Muscle layer of duodenum (tissue), 2 donors: ENCODE measurements around the gene ATOSB.
A peak's percentile ranks its signal among the peaks of the same experiment; 100 is the strongest.

ENCODE experiments used
- H3K27ac ChIP-seq: one replicate; pipeline ENCODE4 v1.7.0; 2013; ENCODE audit warnings: mild to moderate bottlenecking, low read length
- H3K27me3 ChIP-seq: one replicate; pipeline ENCODE4 v1.7.0; 2013; ENCODE audit warnings: low read depth, mild to moderate bottlenecking, control low read depth, low read length
- H3K36me3 ChIP-seq, 2 donors: one replicate each; pipeline ENCODE4 v1.7.0; 2013; ENCODE audit warnings: low read length in 2 of 2, control low read depth in 1 of 2, mild to moderate bottlenecking in 1 of 2; ENCODE audit not compliant: insufficient read depth in 2 of 2, control insufficient read depth in 1 of 2
- H3K4me1 ChIP-seq, 2 donors: one replicate each; pipeline ENCODE4 v1.7.0; 2013; ENCODE audit warnings: low read length in 2 of 2, mild to moderate bottlenecking in 2 of 2, control low read depth in 1 of 2, moderate library complexity in 1 of 2; ENCODE audit not compliant: insufficient read depth in 2 of 2, control insufficient read depth in 1 of 2
- H3K4me3 ChIP-seq, 2 donors: one replicate each; pipeline ENCODE4 v1.7.0; 2013; ENCODE audit warnings: low read length in 2 of 2, low read depth in 1 of 2, mild to moderate bottlenecking in 1 of 2
- H3K9me3 ChIP-seq, 2 donors: one replicate each; pipeline ENCODE4 v1.7.0; 2013; ENCODE audit warnings: low read length in 2 of 2, control low read depth in 1 of 2, mild to moderate bottlenecking in 1 of 2; ENCODE audit not compliant: control insufficient read depth in 1 of 2
- donor health status: healthy.

Gene ATOSB

DNA sequence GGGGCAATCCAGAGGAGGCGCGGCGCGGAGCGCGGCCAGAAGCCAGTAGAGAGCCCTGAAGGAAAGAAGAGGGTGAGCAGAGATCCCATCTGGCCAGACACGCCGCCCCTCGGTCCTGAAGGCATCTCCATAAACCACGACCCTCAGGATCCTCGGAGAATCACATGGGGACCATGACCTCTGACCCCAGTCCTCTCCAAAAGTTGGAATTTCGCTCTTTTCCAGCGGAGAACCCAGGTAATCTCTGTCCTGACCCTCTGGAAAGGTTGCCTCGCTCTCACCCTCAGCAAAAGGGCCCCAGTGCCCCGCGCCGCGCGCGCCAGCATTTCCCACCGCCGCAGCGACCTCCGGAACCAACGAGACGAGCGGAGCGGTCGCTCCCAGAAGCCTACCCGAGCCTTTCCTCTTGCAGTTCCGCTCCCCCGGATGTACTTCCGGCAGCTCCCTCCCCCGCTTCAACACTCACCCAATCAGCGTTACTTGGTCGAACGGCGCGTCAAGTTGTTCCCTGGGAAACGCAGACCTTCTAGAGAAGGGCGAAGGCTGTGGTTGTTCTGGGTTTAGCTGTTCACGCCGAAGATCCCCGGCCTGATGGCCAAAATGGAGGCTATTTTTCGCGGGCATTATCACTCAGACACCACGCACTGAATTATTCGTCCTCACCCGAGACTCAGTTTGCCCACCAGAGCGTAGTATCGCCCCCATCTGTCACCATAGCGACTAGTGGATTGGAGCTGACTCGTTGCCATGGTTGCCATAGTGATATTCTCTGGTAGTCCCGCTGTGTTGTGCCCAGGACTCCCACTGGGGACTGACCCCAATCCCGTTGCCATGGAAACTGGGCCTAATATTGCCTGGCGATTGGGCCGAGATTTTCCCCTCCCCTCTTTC is 12.6 kb downstream of the ATOSB start, which contains the start of gene STOML2:
Gene STOML2, minus strand, starts transcription at position 363 of the 891 bp plus-strand sequence. Its CDS starts 37 bp downstream, at position 326.
- H3K4me1 ChIP-seq, result peaks cover 14 to 22% of the 10 kb centered on the region in 2 donors
- H3K36me3 ChIP-seq, result peaks cover 39 to 59% of the 10 kb centered on the region in 2 donors
- peak within 1 kb of the TSS; percentile 94 for H3K27ac ChIP-seq
- H3K4me3 ChIP-seq, result peak within 1 kb of the TSS; percentile 83 to 91
- H3K27me3 ChIP-seq, result no peaks in the 10 kb centered on the region
- no peaks in the 10 kb centered on the region for H3K9me3 ChIP-seq

DNA sequence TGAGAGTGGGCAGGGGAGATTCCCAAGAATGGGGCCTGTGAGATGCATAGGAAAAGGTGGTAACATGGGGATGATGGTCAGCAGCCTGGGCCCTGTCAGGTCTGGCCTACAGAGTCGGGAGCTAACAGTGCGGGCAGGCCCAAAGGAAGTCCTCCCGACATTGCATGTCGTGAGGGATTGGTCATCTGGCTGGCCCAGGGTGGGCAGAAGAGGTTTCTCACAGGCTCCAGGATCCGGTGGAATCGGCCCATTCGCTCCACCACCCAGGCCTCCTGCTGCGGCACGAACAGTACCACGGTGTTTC is 13.2 kb downstream of the ATOSB start:
- no peaks in the 10 kb centered on the region for H3K27me3 ChIP-seq
- no peaks in the 10 kb centered on the region for H3K9me3 ChIP-seq
- peaks cover 14 to 22% of the 10 kb centered on the region in 2 donors for H3K4me1 ChIP-seq
- peak overlapping the region; percentile 94 for H3K27ac ChIP-seq
- H3K4me3 ChIP-seq, result peak overlapping the region; percentile 83 to 91
- H3K36me3 ChIP-seq, result peaks cover 39 to 53% of the 10 kb centered on the region in 2 donors

DNA sequence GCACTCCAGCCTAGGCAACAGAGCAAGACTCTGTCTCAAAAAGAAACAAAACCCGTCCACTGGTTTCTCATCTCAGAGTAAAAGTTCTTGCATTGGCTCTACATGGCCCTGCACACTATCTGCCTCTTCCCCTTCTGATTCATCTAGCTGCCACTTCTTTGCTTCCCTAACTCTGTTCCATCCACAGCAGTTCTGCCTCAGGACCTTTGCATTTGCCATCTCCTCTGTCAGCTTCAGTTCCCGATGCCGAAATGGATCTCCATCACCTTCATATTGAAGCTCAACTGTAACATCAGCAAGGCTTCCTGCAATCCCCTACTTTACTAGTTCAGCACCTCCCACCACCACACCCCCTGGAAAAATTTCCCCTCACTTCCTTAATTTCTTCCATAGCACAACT is 18.1 kb downstream of the ATOSB start:
- H3K27ac ChIP-seq, result no peak overlapping the region
- no peak overlapping the region for H3K4me3 ChIP-seq
- no peaks in the 10 kb centered on the region for H3K9me3 ChIP-seq
- no peaks in the 10 kb centered on the region for H3K27me3 ChIP-seq
- peaks cover 20 to 40% of the 10 kb centered on the region in 2 donors for H3K36me3 ChIP-seq
- H3K4me1 ChIP-seq, result peaks cover 9 to 26% of the 10 kb centered on the region in 2 donors

DNA sequence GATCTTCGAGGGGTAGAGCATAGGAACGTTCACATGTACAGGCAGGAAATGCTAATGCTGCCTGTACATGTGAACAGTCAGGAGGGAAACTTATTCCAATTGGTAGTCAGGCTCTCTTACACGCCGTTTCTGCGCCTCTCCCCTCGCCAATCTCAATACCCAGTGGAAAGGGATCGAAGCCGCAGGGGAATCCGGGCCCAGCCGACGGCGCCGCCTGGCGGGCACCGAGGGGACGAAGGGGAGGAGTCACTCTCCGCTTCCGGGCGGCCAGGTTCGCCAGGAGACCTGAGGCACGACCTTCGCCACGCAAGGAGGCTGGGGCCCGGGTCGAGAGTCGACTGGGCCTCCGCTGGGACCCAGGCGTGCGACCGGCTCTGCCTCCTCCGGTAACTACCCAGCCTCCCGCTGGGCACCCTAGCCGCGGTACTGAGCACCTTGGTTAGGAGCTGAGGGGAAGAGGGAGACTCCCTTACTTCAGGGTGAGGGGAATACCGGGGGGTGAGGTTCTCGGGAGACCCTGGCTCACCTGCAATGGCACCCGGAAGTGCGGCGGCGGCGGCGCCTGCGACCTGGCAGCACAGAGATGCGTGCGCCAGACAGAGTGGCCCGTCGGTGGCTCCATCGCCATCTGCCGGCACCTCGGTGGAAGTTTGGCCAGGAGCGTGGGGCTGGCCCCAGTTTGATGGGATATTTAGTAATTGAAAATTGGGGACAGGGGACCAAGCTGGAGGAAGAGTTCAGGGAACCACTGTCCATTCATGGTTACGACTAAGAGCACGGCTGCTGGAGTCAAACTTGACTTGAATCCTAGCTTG is 19.4 kb downstream of the ATOSB start, which contains the start of gene PIGO:
Gene PIGO, minus strand, starts transcription at position 557 of the 815 bp plus-strand sequence. CDS start 1,026 bp downstream, outside the sequence.
- Histone ChIP-seq H3K27ac (peak within 1 kb of the TSS; percentile 93), H3K27me3 (no peaks in the 10 kb centered on the region), H3K9me3 (no peaks in the 10 kb centered on the region), H3K4me3 (peak within 1 kb of the TSS; percentile 84), H3K4me1 (peaks cover 0 to 12% of the 10 kb centered on the region in 2 donors), H3K36me3 (peaks cover 28 to 50% of the 10 kb centered on the region in 2 donors)

DNA sequence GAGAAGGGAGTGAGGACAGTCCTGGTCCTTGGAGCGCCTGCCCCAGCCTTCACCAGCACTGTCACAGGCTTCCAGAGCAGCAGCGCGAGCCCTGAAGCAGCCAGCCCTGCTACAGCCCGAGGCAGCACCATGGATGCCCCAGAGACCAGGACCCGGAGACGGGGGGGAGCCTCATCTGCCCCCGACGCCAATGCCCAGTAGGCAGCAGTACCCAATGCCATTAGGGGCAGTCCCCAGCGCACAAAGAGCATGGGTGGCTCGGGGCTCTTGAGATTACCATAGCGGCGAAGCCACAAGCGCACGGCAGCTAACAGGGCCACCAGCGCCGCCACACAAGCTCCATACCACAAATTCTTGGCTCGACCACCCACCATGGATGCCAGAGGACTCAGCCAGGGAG is 24.1 kb downstream of the ATOSB start:
- peaks cover 37 to 74% of the 10 kb centered on the region in 2 donors for H3K36me3 ChIP-seq
- H3K4me1 ChIP-seq, result peaks cover 0 to 10% of the 10 kb centered on the region in 2 donors
- H3K9me3 ChIP-seq, result no peaks in the 10 kb centered on the region

DNA sequence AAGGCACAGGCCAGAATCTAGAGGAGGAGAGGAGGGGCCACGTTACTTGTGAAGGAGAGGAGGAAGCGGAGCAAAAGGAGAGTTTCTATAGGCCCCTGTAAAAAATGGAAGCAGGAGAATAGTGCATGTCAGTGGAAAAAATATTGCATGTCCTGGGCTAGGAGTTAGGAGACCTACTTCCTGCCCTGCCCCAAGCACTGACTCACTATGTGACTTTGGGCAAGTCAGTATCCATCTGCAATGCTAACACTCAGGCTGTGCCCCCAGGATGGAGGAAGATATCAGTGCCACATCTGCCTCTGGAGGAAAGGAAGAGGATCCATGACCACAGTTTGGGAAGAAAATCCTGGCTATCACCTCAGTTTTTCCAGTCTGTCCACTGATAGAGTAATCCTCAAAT is 26.2 kb downstream of the ATOSB start:
- Histone ChIP-seq H3K36me3 (peaks cover 37 to 75% of the 10 kb centered on the region in 2 donors), H3K9me3 (no peaks in the 10 kb centered on the region), H3K27me3 (no peaks in the 10 kb centered on the region), H3K4me3 (no peak overlapping the region), H3K4me1 (no peaks in the 10 kb centered on the region), H3K27ac (no peak overlapping the region)

More for the DNA sequence above, 24.1 kb downstream of the ATOSB start:
- H3K27me3 ChIP-seq, result no peaks in the 10 kb centered on the region
- H3K4me3 ChIP-seq, result no peak overlapping the region
- no peak overlapping the region for H3K27ac ChIP-seq

DNA sequence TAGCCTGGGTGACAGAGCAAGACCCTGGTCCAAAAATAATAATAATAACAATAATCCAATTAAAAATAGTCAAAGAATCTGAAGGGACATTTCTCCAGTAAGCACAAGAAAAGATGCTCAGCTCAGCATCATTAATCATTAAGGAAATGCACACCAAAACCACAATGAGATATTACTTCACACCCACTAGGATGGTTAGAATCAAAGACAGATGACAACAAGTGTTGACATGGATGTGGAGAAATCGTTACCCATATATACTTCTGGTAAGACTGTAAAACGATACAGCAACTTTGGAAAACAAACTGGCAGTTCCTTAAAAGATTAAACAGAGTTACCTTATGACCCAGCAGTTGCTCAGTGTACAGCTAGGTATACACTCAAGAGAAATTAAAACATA is 30.6 kb downstream of the ATOSB start:
- Histone ChIP-seq H3K4me1 (peaks cover 0 to 3% of the 10 kb centered on the region in 2 donors), H3K27me3 (no peaks in the 10 kb centered on the region), H3K36me3 (peaks cover 14 to 34% of the 10 kb centered on the region in 2 donors), H3K27ac (no peak overlapping the region), H3K4me3 (no peak overlapping the region), H3K9me3 (no peaks in the 10 kb centered on the region)

DNA sequence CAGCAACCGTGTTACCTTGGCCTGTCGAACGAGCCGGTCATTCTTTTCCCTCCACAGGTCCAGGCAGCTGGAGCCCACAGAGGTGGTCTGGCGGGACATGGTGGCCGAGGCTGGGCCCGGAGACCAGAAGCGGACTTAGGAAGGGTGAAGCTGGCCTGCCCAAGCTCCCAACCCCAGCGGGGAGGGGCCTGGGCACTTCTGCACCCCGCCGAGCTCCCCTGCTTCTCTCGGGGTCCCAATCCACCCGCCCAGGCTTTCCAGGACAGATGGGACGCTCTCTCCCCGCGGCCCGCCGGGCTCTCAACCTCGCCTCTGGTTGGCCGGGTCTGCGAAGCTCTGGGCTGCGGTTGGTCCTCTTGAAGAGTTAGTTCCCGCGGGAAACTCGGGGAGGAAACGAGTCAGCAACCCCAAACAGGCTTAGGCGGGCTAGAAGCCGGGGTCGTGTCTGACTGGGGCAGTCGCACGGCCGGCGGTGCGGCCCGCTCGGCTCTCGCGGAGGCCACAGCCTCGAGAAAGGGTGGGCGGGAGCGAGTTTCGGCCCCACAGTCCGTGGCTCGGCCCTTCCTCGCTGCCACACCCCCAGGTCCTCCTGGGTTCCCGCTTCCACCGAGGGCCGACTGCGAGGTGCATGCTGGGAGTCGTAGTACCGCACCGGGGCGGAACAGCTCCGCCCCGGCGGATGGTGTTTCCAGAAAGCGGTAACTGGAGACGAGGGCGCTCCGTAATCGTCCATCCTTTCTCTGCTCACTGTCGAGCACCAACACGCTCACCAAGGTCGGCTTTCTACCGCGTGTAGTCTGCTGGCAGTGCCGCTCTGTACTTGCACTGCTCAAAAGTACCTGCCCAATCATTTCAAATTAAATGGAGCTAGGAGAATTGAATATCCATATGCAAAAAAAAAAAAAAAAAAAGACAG is 36.0 kb downstream of the ATOSB start, which contains the start of gene FANCG:
Gene FANCG, minus strand, starts transcription at position 517 of the 916 bp plus-strand sequence. Its CDS starts 418 bp downstream, at position 99.
- Histone ChIP-seq H3K4me3 (peak within 1 kb of the TSS; percentile 83 to 96), H3K36me3 (peaks cover 4 to 11% of the 10 kb centered on the region in 2 donors), H3K27me3 (no peaks in the 10 kb centered on the region), H3K4me1 (peaks cover 12 to 15% of the 10 kb centered on the region in 2 donors), H3K9me3 (no peaks in the 10 kb centered on the region), H3K27ac (peak within 1 kb of the TSS; percentile 39)

DNA sequence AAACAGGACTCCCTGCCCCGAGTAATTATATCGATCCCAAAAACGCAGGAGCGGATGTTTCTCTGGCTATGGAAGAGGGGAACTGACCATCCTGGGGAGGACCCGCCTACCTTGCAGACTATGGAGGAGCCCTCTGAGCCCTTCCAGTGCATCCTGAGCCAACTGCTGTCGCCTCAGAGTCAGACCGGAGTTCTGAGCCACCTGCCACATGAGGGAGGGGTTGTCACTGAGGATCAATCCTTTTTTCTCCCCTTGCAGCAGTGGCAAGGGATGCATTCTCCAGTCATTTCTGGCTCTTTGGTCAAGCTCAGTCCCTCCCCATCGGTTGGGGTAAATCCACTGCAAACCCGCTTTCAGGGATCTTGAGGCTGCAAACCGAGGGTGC is 36.6 kb downstream of the ATOSB start:
- H3K9me3 ChIP-seq, result no peaks in the 10 kb centered on the region
- H3K27ac ChIP-seq, result peak overlapping the region; percentile 39
- no peaks in the 10 kb centered on the region for H3K27me3 ChIP-seq
- H3K36me3 ChIP-seq, result peaks cover 4 to 13% of the 10 kb centered on the region in 2 donors
- peak overlapping the region; percentile 83 to 96 for H3K4me3 ChIP-seq
- H3K4me1 ChIP-seq, result peaks cover 12 to 15% of the 10 kb centered on the region in 2 donors

DNA sequence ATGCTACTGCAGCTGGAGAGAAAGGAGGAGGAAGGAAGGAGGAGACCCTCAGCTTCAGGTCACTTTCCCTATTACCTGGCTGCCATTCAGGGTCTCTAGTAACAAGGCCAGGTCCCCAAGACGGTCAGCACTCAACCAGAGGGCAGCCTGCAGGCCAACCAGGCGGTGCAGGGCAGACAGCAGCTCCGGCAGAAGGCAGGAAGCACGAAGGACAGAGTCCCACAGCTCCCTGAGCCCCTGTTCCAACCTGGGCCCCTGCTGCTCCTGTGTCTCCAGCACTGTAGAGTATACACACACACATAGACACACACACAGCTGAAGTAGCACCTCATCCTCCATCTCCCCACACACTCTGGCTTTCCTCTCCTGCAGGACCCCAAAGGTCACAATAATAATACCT is 37.6 kb downstream of the ATOSB start:
- H3K4me3 ChIP-seq, result no peak overlapping the region
- peaks cover 4 to 13% of the 10 kb centered on the region in 2 donors for H3K36me3 ChIP-seq
- no peaks in the 10 kb centered on the region for H3K27me3 ChIP-seq
- H3K9me3 ChIP-seq, result no peaks in the 10 kb centered on the region
- H3K27ac ChIP-seq, result no peak overlapping the region
- H3K4me1 ChIP-seq, result peaks cover 12 to 15% of the 10 kb centered on the region in 2 donors
